Activated T-cell treated with anti-CD3 and anti-CD28 coated beads for 24 hours (primary cell): ENCODE measurements around the gene ARHGAP27.

ENCODE experiments used
- DNase-seq: peaks from one replicate; pipeline ENCODE4 v3.0.0-alpha.2; 2020; ENCODE audit warnings: low read depth

Gene ARHGAP27

DNA sequence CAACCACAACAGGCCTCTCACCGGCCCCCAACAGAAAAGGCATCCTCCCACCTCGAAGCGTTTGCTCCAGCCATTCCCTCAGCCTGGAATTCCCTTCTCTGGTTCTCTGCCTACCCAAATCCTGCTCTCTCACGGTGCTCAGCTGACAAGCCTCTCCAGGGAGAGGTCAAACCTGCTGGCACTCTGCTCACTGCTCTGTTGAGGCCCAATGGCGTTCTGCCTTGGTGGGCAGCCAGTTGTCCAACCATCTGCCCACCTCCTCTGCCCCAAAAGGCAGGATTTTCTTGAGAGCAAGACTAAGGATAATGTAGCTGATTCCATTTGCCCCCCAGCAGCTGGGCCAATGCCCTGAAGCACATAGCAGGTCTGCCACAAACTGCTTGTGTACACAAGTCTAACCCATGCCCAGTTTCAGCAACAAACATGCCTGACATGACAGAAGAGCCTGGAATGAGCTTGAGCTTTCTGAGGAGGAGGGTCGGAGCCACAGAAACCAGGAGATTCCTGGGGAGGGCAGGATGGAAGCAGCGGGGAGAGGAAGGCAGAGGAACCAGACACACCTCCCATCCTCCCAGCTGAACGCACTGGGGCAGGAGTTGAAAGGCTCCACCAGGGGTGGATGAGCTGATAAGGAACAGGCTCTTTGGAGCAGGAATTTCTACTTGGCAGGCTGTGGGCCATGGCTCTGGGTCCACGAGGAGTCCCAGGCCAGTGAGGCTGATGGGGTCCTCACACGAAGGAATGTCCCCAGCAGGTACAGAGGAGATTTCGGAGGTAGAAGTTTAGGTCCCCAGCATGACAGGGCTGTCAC is 23.9 kb downstream of the ARHGAP27 start:
- DNase-seq: no peak

DNA sequence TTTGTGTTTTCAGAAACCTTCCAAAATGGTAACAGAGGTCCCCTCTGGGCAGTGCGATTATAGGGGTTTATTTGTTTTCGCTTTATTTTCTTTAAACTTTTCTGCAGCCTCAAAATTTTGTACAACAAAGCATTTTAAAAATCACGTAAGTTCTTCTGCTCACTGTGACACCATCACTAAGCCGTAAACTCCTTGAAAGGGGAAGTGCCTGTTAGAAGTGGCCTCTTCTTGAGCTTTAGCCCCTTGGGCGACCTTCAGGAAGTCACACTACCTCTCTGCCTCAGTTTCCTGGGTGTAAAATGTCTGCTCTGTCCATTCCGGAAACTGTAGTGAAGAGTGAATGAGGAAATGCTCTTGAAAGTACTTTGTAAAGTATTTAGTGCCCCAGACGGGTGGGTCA is 26.6 kb downstream of the ARHGAP27 start:
- DNase-seq: no peak

DNA sequence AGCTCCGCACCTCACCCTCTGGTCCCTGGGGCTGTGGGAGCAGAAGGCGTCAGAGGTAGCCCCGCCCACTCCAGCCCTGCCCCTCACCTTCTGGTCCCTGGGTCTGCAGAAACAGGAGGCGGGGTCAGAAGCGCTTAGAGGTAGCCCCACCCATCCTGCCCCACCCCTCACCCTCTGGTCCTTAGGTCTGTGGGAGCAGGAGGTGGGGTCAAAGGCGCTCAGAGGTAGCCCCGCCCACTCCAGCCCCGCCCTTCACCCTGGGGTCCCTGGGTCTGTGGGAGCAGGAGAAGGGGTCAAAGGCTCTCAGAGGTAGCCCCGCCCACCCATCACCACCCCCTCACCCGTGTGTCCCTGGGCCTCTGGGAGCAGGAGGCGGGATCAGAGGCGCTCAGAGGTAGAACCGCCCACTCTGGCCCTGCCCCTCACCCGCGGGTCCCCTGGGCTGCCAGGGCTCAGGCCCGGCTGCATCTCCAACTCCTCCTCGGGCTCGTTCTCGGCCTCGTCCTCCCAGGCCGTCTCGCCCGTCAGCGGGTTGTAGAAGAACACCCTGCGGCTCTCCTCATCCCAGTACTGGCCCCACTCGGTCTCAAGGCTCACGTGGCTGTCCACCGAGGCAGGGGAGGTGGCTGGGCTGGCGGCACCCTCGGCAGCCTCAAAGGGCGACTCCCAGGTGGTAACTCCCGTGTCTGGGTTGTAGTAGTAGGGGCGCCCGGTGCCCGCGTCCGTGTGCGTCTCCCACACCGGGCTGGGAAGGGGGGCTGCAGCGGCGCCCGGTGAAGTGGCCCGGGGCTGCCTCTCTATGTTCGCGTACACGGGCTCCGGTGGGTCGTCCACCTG is 27.2 kb downstream of the ARHGAP27 start:
- no peak for DNase-seq

DNA sequence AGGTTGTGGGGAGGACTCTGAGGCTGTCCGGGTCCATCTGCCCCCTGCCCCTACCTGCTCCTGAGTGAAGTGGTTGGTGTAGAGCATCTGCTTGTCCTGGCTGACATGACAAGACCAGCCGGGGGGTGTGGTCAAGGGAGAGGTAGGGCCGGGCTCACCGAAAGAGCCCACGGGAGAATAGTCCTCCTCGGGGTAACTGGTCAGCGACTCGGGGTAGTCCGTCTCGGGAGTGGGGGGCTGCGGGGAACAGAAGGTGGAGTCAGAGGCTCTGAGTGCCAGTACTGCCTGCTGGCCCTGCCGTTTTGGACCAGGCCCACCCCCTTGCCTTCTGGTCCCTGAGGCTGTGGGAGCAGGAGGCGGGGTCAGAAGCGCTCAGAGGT is 27.8 kb downstream of the ARHGAP27 start:
- no peak for DNase-seq

DNA sequence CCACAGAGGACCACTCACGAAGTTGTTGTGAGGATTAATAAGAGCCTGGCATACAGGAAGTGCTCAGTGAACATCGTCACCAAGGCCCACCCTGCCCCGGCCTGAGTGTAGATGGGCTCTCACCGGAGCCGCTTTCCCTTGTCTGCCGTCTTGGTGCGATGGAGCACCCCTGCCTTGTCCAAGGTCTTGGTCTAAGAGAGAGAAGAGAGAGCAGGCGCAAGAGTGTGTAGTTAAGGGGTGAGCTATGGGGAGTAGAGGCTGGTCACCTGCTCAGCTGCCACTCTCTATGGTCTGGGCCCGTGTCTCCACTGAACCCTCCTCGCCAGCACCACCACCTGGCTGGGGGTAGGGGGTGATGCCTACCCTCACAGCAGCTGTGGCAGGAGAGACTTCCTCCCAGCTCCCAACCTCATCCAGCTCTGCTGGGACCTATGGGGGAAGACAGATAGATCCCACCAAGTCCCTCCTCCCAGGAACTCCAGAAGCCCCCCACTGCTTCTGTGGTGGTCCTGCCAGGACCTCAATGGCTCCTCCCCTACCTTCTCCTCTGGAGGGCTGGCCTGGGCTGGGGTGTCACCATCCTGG is 28.7 kb downstream of the ARHGAP27 start:
- no peak for DNase-seq

DNA sequence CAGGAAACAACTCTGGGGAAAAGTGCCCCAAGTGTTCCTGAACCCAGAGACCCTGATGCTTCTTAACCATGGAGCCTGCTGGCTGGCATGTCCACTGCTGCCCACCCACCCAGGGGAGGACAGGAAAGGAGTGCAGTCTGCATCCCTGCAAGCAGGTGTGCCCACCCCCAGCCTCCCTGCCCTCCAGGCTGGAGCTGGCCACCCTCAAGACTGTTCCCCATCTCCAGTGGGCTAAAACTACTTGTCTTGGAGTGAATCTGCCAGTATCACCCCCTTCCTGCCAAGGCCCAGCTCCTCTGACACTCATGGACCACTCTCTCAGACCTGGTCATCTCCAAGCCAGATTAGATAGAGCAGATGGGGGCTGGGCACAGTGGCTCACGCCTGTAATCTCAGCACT is 29.8 kb downstream of the ARHGAP27 start:
- no peak for DNase-seq

DNA sequence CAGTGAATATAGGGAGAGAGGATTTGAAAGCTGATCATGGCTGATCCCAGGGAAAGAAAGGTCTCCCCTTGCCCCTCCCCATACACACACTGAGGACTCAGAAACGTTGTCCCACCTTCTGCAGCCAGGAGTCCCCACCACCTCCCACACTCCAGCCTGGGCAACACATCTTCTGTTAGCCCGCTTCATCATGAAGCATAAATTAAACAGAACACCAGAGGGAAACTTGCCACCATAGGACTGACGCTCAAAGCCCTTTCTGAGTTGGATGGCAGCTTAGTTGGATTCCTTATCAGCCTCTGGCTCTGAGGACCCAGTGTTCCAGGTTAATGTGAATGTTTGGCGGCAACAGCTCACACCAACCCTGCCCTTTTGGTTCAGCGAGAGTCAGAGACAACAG is 33.9 kb downstream of the ARHGAP27 start:
- DNase-seq: no peak

DNA sequence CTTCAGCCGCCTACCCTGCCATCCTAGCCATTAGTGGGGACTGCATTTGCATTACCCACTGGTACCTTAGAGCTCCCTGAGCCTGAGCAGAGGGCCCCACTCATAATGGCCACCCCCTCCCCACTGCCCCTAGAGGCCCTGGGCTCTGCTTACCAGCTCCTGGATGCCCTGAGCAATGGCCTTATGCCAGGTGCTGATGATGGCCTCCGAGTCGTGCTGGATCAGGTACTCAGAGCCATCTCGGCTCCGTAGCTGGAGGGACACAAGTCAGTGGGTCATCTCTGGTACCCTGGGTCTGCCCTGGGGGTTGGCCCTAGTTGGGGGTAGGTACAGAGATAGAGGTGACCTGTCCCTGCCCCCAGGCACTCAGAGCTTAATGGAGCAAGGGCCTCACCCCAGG is 34.9 kb downstream of the ARHGAP27 start:
- DNase-seq: no peak

DNA sequence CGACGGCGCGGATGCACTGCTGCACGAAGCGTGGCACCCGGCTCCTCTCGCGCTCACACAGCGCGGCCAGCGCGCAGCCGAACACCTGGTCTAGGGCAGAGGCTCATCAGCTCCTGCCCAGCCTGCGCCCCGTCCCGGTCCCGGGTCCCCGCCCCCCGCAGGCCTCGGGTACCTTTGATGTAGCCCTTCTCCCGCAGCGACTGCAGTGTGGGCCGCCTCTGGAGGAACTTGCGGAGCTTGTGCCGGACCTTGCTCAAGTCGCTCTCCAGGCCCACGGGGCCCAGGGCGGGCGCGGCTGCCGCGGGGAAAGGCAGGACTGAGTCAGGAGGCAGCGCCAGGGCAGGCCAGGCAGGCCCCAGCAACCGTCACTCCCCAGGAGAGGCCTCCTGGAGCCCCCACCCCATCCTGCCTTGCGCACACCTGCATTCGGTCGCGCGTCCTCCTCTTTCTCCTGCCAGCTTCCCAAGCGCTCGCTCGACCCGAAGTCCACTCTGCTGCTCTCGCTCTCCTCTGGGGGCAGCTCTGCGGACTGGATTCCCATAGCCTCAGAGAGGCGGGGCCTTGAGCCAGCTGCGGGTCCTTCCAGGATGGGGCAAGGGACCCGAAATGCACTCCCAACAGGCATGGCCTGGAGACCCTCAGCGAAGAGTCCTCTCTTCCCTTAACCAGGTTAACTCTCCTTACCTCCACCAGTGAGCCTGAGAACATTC is 36.0 kb downstream of the ARHGAP27 start:
- no peak for DNase-seq

DNA sequence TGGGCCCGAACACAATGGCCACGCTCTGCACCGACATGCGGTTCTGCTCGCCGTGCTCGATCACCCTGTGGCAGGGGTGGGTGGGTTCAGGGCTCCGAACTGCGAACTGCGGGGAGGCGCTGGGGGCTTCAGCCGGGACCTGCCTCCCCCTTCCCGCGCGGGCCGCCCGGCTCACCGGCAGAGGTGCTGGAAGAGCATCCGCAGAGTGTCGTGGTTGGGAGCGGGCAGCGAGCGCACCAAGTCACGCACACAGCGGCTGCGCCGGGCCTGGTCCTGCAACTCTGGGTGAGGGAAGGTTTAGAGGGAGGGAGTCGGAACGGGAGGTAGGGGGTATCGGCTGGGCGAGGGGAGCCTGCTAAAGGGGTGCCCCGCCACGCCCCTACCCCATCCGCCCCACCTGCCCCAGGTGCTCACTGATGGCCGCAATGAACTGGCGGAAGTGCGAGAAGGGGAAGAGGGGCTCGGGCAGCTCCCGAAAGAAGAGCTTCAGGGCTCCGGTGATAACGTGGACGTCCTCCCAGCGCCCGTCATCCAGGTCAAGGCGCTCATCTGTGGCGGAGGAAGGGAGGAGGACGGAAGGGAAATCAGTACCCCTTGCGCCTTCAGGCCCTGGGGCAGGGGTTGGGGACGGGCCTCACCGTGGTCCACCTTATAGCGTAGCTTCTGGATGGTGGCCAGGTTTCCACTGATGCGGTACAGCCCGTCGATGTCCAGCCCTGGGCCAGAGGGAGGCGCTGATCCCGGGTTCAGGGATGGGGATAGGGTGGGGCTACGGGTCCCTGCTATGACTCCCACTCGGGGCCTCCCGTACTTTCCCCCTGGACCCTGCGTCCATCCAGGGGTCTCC is 36.9 kb downstream of the ARHGAP27 start:
- DNase-seq: no peak

DNA sequence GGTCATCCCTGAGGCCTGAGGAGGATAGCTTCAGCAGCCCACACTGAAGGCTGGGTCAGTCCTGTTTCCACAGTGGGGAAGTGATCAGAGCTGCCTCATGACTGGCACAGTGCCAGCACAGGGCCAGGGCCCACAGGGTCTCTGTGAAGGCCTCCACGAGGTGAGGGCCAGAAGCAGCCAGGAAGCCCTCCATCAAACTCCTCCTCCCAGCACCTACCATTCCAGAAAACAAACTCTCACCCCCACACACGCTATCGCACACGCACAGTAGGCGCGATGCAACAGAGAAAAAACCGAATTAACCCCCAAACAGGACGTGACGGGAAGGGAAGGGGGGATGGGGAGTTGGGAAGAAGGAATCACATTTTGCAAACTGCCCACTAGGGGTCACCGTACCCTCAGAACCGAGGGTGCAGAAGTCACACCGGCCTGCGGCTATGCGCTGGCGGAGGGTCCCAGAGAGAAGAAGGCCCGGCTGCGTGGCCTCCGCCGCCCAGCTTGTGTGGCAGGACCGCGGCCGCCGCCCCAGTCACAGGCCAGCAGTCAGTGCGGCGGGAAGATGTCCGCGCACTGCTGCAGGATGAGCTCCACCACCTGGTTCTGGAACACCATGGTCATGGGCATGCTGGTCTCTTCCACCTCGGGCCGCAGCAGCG is 37.6 kb downstream of the ARHGAP27 start:
- peak; percentile 28 for DNase-seq

DNA sequence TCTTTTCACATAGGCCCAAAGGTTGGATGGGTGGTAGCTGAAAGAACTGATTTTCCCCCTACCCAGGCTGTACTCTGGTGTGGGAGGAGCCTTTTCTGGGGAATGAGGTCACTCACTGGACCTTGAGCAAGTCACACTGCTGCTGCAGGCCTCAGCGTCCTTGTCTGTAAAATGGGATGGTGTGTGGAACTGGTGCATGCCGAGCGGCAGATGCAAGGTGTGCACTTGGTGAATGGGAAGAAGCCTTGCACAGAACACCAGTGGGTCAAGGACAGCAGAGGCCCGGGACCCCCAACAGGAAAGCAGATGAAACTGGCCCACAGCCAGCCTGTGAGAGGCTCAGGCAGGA is 38.1 kb downstream of the ARHGAP27 start:
- no peak for DNase-seq

DNA sequence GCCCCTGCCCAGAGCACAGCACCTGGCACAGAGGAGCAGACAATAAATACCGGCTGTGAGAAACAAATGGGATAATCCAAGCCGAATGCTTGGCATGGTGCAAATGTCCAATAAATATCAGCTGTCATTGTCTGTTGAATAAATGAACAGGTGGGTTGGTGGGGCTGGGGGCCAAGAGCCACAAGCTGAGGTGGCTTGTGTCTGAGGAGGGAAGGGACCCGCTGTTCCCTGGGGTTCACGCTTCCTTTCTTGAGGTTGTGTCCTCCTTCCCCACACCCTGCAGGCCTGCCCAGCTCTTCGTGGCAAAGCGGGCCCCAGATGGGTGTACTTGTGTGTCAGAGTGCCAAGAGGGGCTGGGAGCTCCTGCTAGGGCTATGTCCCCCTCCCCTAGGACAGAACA is 38.6 kb downstream of the ARHGAP27 start:
- DNase-seq: no peak

DNA sequence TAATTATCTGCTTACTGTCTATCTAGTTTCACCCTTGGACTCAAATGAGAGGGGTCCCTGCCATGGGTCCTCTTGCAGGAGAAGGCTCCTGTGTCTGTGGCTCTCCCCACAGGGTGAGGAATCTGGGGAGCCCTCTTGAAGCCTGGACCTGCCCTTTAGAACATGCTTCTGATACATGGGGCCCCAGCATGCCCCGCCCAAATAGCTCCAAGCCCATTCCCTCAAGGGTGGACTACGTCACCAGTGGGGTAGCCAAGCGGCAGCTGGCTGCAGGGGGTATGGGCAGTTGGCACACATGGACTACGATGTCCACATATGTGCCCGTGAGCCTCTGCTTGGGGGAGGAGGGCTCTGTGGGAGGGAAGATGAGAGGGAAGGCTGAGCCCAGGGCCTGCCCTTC is 39.3 kb downstream of the ARHGAP27 start:
- DNase-seq: no peak

DNA sequence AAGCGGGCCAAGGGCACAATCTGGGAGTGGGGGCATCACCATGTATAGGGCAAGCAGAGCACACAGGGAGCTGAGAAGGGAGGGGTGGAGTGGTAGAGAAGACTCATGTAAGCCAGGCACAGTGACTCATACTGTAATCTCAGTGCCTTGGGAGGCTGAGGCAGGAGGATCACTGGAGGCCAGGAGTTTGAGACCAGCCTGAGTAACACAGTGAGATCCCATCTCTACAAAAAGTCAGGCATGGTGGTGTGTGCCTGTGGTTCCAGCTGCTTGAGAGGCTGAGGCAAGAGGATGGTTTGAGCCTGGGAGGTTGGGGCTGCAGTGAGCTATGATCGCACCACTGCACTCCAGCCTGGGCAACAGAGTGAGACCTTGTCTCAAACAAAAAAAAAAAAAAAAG is 40.8 kb downstream of the ARHGAP27 start:
- no peak for DNase-seq

DNA sequence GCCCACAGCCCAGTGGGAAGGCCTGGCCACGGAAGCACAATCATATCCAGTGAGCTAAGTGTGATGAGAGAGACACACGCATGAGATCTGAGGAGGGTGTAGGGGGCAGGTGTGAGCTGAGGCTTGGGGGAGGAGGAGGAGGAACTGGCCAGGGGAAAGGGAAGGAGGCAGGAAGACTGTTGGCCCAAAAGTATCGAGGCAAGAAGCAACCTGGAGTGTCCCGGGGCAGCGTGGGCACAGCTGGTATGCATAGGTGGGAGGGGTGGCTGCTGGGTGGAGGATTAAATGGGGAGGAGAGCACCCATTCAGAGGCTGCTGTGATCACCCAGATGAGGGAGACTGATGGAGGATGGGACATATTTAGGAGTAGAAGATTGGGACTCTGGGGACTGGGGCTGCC is 41.4 kb downstream of the ARHGAP27 start:
- DNase-seq: no peak

DNA sequence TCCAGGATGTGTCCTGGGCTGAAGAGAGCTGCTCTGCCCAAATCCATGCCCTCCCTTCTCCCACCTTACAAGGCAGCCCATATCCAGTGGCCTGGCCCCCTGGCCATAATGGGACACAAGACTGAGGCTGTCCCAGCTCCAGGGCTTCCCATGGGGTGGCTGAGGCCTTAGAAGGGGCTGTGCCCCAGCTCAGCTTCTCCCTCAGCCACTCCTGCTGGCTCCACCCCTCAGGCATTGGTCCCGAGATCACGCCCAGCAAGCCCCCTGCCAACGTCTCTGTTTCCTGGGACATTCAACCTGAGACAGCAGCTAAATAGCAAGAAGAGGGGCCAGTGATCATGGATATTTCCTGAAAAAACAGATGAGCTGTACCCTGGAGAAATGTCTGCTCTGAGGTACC is 43.3 kb downstream of the ARHGAP27 start:
- DNase-seq: no peak

DNA sequence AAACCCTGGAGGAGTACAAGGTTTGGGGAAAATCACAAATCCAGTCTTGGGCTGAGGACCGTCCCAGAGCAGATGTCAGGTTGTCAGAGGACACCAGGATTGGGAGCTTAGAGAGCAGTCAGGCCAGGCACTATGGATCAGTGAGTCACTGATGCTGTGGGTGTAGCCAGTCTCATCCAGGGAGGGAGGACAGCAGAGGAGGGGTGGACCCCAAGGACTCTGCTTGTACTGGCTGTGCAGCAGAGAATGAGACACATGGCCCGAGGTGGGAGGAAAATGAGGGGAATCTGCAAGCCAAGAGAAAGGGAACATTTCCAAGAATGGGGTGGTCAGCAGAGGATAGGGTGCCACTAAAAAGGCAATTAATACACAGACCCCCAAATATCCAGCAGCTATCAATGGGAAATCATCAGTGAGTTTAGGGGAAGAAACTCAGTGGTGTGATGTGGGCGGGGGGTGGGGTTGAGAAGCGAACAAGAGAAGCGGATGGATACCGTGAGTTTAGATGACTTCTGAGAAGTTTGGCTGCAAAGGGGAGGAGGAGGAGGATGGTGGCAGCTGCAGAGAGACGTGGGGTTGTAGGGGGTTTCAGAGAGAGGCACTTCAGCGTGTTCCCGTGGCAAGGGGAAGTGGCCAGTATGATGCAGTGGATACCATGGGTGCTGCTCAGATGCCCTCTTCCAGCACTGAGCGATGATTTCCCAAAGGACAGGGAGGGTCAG is 43.9 kb downstream of the ARHGAP27 start:
- no peak for DNase-seq

DNA sequence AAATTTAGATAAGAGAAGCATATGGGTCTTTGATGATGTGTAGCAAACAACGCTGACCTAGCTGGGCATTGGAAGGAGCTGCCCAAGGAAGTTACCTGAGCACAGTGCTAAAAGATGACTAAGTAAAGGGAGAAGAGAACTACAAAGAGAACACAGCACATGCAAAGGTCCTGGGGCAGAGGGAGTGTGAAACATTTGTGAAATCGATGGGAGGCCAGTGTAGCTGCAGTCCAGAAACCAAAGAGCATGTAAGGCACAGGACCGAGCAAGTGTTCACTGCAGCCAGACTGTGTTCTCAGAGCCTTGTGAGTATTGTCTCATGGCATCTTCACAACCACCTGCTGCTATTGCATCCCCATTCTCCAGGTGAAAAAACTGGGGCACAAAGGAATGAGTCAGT is 44.9 kb downstream of the ARHGAP27 start:
- no peak for DNase-seq

DNA sequence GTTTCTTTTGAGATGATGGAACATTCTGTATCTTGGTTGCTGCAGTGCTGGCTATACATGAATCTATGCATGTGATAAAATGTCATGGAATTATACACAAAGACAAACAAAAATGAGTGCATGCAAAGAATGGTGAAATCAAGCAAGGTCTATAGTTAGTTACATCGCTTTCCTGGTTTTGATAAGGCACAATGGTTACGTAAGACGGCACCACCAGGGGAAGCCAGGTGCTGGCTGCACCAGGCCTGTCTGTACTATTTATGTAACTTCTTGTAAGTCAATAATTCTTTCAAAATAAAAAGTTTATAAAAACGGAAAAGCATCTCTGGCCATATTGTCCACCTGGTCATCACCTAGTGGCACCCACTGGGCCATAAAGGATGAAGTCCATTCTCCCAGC is 46.5 kb downstream of the ARHGAP27 start:
- no peak for DNase-seq
